GM19238 (cell line): ENCODE data around the gene USPL1.

Experiments used
- DNase-seq: peaks from one replicate; pipeline ENCODE4 v3.0.0; 2011; ENCODE audit warnings: low spot score; ENCODE audit not compliant: insufficient read length

USPL1 gene

GRCh38 chr13:30696278-30697176 is 78.8 kb downstream of the USPL1 start:
- DNase-seq = no peak

- no peak for DNase-seq
These were observed 79.6 kb downstream of the USPL1 start for GRCh38 chr13:30697177-30697953.

- no peak for DNase-seq
These were observed 80.3 kb downstream of the USPL1 start for GRCh38 chr13:30697996-30698401.

DNA sequence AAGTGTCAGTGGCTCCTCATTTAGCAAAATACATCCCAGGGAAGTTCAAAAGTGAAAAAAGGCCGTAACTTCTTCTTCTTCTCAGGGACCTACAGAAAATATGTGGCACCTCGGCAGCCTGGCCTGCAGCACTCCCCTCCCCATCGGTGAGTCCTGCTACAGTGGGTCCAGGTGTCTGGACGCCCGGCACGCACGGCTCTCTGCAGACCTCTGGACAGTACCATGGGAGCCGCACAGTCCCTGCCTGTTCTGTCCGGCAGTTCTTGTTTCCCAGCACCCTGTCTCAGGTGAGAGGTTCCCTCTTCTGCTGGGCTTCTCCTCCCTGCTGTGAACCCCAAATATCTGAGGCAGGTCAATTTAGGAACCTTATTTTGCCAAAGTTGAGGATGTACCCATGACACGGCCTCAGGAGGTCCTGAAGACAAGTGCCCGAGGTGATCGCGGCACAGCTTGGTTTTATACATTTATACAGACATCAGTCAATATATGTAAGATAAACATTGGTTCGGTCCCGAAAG is 80.8 kb downstream of the USPL1 start:
- no peak for DNase-seq

DNA sequence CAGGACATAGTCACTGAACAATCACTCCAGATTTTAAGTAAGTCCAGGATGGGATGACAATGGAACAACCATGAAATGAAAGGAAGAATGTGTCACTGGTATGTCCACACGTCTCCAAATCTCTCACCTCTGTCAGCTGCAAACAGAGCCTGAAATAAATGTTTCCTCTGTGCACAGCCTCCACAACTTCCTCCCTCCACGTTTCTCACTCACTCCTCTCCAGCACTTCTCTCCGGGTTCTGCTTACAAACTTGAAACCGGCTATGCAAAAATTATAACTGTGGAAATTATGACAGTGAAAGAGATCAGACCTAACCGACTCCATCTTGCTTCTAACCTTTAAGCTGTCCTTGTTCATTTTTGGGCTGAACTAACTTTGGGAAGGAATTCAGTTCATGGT is 82.6 kb downstream of the USPL1 start:
- no peak for DNase-seq

GRCh38 chr13:30702006-30702405 is 84.3 kb downstream of the USPL1 start:
- no peak for DNase-seq

DNA sequence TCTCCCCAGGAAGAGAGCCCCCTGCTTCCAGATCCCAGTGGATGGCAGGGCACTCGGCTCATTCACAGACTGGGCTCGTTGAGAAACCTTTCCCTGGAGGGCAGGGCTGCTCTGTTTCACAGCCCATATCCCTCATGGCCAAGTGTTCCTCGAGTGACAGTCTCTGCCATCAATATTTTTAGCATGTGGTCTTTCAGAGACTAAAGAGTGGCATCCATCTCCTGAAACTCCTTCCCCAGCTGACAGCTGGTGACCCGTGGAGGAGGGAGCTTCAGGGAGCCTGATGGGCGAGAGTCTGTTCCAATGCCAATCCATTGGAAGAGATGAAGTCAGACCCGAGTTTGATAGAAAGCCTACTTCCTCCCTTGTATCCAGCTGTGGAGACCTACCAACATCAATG is 86.9 kb downstream of the USPL1 start:
- no peak for DNase-seq

DNA sequence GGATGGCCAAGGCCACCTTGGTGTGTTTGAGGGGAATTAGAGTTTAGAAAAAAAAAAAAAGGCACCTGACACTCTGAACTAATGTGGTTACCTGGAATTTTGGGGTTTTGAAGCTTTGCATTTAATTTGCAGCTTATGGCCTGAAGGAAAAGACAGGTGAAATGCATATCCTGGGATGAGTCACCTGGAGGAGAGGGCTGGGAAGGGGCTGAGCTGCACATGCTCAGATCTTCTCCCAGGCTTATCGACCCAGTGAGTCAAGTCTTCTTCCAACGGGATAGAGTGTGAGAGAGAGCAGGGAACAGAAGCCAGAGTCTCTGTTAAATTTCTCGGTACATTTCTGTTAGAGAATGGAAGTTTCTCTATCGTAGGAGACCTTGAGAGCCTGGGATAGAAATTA is 88.0 kb downstream of the USPL1 start:
- DNase-seq = no peak

DNA sequence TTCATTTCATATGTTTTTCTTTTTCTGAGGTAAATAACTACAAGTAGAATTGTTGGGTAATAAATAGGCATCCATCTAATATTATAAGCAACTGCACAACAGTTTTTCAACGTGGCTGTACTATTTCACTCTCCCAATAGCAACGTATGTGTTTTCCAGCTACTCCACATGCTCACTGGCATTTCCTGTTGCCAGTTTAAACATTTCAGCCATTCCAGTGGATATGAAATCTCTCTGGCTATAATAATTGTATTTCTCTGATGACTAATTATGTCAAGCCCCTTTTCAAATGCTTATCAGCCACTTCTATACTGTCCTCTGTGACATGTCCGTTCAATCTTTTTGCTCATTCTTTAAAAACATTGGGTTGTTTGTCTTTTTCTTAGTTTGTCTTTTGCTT is 90.8 kb downstream of the USPL1 start:
- DNase-seq = no peak
